Hematopoietic multipotent progenitor cell treated with erythropoietin and hydrocortisone succinate and interleukin-3 and kit ligand, for 8 days (in vitro differentiated cells): Measurements from ENCODE around the gene VIPR2.
"Not testable (repeated sequence)": the region's sequence is repeated elsewhere in the genome, so short reads cannot be mapped to it uniquely, and the experiment has no call there.

Experiments
- DNase-seq: peaks from one replicate; pipeline ENCODE4 v3.0.0-alpha.2; 2015

VIPR2 gene

DNA sequence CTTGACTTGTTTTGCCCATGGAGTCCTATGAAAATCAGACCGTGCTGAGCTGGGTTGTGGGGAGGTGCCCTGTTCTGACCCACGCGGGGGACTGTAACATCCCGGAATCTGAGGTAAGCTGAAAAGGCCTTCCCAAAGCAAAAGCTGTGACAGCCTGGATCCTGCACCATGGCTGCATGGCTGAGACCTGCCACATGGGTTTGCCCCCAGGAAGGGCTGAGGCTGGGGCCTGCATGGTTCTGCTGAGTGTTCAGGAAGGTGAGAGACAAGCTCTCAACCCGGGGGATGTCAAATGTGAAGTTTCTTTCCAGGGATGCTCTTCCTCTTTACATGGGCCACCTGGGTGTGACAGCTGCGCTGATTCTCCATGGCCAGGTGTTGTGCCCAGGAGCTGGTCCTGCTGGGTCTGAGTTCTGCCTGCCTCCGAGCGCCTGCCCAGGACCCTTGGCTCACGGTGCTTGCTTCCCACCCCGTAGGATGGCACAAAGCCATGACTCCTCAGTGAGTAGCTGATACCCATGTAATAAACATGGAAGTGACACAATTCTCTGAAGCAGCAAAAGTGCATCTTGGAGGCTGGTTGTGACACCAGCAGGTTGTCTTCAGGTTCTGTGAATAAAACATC lies 58.3 kb downstream of the VIPR2 start:
- no peak for DNase-seq

DNA sequence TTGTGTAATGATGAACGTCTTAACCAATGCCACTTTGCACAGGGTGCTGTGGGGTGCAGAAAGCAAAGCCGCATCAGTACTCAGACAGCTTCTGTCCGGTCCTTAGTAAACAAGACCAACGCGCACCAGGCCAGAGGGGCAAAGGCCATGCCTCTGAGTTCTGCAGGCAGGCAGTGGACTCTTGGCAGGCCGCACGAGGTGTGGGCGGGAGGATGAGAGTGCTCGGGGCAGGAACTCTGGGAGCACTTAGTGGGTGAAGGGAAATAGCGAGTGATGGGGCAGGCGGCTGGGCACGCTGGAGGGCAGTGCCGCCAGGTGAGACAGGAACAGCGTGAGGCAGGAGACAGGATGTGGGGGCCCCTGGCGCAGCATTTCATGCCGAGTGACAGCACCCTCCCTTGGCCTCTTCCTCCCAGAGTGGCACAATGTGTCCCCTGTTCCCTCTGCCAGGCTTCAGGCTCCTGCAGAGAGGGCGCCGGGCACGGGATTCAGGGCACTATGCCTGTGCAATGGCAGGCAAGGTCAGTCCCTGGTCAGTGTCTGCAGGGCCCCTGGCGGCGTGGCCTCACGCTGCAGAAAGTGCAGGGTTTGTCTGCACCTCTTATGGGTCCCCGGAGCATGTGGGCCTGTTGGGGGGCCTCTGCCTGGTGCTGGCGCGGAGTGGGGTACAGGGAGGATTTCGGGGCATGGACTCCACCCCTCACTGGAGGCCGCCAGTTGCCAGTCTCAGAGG lies 60.4 kb downstream of the VIPR2 start:
- no peak for DNase-seq

DNA sequence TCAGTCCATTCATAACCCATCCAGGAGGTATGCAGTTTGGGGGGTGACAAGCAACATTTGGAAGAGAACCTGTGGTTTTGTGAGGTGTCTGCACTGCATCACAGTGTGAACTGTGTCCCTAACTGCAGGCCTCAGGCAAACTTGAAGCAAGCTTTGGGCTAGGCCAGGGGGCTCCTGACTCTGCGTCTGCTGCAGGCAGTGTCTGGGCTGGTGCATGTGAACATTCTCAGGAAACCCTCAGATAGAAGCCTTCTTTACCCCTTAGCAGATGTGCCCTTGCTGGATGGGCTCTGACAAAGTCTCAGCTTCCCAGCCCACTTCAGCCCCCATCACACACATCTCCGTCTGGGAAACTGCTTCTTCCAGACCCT lies 61.0 kb downstream of the VIPR2 start:
- DNase-seq: no peak

GRCh38 chr7:159083001-159083697 lies 61.5 kb downstream of the VIPR2 start:
- no peak for DNase-seq

- DNase-seq: not testable (repeated sequence)
Measured at GRCh38 chr7:159082075-159082474, 62.6 kb downstream of the VIPR2 start.

- no peak for DNase-seq
Measured at GRCh38 chr7:159078911-159079270, 65.8 kb downstream of the VIPR2 start.

DNA sequence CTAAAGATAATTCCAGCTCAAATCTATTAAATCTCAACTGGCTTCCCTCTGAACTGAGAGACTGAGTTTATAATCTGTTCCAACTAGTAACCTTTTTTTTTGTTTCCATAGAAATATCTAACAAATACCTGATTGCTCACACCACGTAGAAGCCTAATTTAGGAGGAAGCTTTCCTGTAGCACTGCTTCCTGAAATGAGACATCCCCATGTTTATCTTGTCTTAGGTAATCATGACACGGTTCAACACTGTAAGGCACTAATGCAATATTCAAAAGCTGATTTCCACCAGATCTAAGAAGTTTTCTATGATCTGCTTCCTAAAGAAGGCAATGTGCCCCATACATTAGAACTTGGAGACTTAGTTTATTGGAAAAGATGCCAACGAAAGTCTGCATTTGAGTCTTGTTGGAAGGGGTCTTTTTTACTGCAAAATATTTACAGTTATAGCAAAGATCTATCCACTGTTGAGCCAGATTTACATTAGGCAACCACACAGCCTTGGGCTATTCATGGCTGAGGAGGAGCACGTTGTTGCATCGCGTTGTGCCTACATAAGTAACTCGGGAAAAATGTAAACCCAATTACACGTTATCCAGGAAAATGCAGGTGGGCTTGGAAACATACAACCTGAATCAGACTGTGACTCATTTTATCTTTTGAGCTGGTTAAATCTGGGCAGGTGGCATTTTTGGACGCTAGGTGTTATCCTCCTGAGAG lies 66.3 kb downstream of the VIPR2 start:
- no peak for DNase-seq

GRCh38 chr7:159076333-159076732 lies 68.3 kb downstream of the VIPR2 start:
- DNase-seq: no peak

DNA sequence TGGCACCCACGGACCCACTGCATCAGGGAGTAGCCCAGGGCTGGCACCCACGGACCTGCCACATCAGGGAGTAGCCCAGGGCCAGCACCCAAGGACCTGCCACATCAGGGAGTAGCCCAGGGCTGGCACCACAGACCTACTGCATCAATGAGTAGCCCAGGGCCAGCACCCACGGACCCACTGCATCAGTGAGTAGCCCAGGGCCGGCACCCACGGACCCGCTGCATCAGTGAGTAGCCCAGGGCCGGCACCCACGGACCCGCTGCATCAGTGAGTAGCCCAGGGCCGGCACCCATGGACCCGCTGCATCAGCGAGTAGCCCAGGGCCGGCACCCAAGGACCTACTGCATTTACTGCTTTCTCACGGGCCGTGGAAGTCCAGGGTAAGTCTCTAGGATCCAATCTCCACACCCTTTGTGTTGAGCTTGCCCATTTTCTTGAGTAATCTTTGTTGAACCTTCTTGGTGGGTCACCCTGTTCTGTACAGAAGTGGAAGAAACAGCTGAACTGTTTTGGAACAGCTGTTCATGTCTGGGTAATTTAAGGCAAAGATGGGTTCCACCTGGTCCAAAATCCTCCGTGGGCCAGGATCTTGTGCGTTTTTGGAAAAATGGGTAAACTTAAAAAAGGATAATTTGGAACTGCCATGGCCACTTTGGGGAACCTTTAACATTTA lies 69.0 kb downstream of the VIPR2 start:
- no peak for DNase-seq

- DNase-seq: no peak
Measured at GRCh38 chr7:159071260-159071659, 73.4 kb downstream of the VIPR2 start.

- DNase-seq: no peak
Measured at GRCh38 chr7:159070431-159071148, 74.1 kb downstream of the VIPR2 start.

DNA sequence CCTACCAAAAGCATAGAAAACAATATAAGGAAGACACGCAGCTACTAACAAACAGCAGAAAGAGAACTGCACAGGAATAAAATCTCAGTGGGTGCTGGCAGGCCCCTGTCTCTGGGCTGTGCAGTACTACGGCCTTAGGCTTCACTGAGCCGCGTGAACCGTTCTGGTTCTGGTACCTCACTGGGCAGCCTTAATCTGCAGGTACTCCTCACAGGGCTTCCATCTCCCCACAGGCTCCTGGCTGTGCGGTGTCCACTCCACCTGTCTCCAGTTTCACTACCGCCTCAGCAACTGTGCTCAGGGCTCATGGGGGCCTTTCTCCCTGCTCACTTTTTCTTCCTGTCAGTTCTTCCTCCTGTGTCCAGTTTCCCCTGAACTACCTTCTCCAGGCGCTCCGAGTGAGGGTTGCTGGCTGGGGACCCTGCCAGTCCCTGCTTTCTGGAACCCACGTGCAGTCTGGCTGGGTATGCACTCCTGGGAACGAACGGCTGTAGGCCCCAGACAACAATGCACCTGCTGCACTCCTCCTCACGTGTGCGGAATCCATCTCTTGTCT lies 75.7 kb downstream of the VIPR2 start:
- no peak for DNase-seq

- no peak for DNase-seq
Measured at GRCh38 chr7:159068488-159068811, 76.2 kb downstream of the VIPR2 start.

- no peak for DNase-seq
Measured at GRCh38 chr7:159067576-159068487, 76.8 kb downstream of the VIPR2 start.

GRCh38 chr7:159066816-159067575 lies 77.7 kb downstream of the VIPR2 start:
- no peak for DNase-seq

- DNase-seq: no peak
Measured at GRCh38 chr7:159065852-159066480, 78.7 kb downstream of the VIPR2 start.

GRCh38 chr7:159064816-159065510 lies 79.7 kb downstream of the VIPR2 start:
- DNase-seq: no peak

DNA sequence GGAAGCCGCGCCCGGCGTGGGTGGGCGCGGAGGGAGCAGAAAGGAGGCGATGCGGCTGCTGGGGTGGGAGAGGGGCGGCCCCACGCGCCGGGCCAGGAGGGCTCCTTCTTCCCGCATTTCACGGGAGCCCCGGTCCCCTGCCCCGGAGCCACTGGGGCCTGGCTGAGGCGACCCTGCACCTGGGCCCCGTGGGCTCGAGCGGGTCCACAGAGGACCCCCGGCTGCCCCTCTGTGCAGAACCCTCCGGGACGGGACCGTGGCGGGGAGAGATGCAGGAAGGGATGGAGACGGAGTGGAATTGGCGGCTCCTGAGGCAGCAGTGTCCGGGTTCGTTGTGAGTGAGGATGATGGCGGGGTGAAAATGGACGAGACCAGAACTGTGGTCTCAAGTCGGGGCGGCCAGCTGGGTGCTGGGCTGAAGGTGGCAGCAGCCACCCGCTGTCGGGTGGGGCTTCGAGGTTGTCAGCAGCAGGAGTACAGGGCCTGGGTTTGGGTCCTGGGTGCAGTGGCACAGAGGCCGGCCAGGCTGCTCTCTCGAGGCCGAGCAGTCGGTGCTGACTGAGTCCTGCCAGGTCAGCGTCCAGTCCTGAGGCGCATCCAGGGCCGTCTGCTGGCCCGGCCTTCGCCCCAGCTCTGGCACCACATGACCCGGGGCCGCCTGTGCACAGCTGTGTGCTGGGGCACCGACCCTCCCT lies 80.4 kb downstream of the VIPR2 start:
- DNase-seq: no peak
